Measurements from ENCODE around the gene ASIC1.
"Not testable (repeated sequence)": the region's sequence is repeated elsewhere in the genome, so short reads cannot be mapped to it uniquely, and the experiment has no call there.

Gene ASIC1

DNA sequence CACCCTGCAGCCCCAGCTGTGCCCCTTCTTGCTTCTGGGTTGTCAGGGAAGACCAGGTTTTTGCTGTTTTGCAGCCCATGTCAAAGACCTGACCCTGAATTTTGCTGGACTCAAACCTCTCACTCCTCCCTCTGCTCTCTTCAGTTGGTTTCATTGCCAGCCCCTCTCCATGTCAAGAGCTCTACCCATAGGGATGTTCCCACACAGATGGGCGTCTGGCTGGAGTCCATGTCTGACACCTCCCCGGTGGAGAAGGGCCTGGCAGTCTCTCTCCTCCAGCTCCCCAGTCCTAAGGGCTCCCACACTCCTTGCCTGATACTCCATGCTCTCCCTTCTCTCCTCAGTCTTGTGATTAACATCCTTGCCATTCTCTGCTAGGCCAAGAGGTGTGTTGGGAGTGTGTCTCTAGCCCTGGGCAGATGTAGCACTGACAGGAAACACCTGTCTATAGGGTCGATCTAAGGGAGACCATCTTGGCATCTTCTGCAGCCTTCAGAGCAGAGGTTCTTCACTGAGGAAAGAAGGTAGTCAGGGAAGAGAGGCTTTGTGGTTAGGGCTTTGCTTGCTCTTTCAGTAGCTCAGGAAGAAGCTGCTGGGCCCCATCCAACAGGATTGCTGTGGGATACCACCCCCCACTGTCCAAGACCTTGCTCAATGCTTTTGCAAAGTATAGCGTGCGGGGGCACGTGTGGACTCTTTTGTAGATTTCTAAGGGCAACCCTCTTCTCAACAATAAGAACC lies 4.7 kb downstream of the ASIC1 start:
- no peak for DNase-seq

DNA sequence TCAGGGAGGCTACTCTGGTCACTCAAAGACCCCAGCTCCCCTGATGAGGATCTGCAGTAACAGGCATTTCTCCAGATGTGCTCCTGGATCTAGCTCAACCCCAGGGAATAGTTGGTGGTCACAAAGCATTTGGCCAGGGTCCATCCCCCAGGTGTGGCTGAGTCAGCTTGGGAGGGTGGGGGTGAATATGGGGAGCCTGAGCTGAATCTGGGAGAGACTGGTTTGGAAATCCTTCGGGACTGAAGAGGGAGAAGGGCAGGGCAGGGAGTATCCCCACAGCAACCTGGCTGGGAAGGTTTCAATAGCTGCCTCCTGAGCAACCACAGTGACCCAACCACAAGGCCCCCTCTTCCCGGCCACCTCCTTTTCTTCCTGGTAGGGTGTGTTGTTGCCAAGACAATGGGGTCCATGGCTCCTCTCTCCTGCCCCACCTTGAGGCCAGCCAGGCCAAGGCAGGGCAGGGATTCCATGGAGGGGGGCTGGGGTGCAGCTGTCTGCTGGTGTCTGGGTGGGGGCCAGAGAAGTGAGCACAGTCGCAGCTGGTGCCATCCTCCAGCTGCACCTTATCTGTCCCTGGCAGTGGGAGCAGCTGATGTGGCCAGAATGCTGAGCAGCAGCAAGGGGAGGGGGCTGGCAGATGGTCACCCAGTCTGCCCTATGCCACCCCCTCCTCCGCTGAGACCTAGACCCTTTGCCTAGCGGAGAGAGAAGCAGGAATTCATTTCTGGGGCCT lies 5.5 kb downstream of the ASIC1 start:
- DNase-seq: no peak

DNA sequence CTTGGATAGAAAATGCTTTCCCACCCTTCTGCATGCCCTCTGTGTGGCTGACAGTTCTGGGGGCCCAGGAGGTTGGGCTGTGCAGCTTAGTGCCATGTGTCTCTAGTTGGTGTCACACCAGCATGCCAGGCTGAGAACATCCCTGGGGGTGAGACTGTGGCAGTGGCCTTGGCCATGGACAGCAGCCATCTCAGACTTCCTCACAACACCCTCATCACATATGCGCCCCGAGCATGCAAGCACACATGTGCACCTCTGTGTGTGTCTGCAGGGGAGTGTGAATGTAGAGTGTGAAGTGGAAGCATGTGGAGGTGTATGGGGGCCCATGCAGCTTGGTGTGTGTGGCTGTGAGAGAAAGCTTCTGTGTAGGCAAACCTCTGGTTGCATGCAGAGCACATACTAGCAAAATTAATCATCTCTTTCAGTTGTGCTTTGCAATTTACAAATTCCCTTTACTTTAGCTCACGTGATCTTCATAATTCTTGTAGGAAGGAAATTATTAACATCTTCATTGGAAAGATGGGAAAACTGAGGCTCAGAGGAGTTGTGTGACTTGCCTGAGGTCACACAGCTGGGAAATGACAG lies 8.4 kb downstream of the ASIC1 start:
- DNase-seq: no peak

DNA sequence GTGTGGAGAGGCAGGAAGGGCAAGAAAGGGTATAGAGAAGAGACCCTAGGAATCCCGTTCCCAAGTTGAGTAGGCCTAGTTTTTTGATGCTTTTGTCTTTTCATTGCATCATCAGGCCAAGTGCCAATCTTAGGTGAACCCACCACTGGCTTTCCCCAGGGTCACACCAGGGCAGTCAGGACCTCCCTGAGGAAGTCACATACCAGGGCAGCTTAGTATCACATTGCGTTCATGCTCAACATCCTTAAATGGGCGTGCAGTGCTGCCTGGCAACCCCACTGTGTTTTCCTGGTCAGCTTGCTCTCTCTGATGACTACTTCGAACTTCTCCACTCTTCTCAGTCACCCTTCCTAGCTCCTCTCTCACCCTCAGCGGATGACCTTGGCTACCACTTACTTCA lies 9.0 kb downstream of the ASIC1 start:
- DNase-seq: no peak

DNA sequence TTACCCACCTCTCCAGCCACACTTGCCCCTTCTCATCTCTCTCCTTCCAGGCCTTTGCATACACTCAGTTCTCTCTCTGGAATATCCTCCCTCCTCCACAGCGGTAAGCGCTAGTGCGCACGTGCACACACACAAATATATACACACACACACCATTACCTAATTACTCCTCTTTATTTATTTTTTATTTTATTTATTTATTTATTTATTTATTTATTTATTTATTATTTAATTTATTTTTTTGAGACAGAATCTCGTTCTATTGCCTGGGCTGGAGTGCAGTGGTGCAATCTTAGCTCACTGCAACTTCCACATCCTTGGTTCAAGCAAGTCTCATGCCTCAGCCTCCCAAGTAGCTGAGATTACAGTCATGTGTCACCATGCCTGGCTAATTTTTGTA lies 11.7 kb downstream of the ASIC1 start:
- no peak for DNase-seq

DNA sequence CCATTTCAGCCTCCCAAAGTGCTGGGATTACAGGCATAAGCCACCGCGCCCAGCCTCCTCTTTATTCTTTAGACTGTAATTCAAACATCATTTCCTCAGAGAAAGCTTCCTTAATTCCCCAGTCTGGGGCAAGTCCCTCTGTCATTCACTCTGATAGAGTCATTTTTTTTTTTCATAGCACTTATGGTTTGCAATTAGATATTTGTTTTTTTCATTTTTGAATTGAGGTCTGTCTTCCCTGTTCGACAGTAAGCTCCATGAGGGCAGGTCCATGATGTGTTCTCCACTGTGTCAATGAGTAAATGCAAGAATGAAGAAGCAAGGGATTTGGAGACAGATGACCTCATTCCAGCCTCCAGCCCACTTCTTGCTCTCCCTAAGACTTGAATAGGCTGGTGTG lies 12.1 kb downstream of the ASIC1 start:
- no peak for DNase-seq

DNA sequence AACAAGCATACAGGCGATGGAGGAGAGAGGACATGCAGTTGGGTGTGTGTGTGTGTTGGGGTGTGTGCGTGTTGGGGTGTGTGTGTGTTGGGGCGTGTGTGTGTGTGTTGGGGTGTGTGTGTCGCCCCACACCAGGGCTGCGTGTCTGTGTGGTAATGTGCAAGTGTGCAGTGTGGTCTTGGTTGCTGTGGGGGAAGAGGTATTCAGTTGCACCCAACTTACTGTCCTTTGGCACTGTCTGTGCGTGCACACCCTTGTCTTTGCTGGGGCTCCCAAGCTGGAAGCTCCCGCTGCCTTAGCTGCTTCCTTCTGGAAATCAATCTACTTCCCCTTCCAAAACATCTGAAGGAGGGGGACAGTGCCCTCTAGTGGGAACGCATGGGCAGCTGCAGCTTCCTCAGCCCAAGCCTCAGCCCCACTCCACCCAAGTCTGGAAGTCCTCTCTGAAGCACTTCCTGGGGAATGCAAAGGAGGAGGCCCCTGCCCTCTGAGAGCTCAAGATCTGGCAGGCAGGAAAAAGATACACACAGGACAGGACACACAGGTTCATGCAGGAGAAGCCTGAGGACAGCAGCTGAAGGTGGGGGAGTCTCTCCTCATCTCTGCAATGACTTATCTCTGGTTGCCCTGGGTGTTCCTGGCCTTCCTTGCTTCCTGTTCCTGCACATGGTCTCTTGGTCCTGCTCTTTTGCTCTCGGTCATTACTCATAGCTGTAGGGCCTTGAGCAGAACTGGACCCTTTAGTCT lies 13.1 kb downstream of the ASIC1 start:
- DNase-seq: peak; percentile 67

DNA sequence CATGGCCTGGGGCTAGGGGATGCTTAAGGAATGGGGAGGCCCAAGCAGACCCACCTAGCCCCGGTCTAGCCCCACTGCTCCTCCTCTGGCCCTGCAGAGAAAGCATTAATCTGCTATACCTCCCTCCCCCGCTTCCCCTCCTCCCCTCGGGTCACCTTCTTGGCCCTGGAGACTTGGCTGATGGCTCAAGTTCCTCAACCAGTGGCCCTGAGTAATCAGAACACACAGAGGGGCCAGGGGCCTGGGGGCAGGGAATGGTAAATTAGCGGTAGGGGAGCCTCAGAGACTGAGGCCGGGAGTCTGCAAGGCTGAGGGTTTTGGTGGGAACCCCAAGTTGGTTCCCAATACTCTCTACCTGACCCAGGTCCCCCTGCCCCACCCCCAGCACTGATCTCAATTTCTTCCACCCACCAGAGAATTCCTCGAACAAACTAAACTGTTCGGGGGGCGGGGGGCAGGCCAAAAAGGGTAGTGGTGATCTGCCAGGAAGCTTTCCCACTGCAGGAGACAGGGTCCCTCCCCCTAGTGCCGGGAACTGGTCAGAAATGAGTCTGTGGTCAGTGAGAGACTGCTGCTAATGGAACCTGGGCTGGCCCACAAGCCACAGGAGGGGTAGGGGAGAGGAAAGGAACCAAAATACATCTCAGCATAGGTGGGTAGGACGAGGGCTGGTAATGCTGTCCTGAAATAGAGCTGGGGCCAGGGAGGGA lies 15.0 kb downstream of the ASIC1 start:
- no peak for DNase-seq

DNA sequence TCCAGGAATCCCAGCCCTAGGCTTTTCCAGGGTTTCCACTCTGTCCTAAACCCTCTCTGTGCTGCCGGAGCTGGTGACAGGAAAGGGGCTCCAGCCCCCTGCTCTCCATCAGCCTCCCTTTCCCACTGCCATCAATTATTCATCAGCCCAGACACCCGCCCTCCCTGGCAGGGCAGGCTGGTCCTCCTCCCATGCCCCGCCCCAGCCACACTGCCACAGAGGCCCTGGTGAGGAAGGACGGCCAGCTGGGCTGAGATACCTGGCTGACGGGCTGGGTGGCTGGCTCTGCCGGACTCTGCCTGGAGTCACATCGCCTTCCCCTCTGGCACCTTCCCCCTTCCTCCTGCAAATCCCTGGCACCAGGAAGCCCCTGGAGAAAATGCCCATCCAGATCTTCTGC lies 15.8 kb downstream of the ASIC1 start:
- DNase-seq: no peak

DNA sequence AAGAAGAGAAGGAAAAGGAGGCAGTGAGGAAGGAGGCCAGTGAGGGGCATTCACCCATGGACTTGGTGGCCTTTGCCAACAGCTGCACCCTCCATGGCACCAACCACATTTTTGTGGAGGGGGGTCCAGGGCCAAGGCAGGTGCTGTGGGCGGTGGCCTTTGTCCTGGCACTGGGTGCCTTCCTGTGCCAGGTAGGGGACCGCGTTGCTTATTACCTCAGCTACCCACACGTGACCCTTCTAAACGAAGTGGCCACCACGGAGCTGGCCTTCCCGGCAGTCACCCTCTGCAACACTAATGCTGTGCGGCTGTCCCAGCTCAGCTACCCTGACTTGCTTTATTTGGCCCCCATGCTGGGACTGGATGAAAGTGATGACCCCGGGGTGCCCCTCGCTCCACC lies 16.3 kb downstream of the ASIC1 start:
- no peak for DNase-seq

DNA sequence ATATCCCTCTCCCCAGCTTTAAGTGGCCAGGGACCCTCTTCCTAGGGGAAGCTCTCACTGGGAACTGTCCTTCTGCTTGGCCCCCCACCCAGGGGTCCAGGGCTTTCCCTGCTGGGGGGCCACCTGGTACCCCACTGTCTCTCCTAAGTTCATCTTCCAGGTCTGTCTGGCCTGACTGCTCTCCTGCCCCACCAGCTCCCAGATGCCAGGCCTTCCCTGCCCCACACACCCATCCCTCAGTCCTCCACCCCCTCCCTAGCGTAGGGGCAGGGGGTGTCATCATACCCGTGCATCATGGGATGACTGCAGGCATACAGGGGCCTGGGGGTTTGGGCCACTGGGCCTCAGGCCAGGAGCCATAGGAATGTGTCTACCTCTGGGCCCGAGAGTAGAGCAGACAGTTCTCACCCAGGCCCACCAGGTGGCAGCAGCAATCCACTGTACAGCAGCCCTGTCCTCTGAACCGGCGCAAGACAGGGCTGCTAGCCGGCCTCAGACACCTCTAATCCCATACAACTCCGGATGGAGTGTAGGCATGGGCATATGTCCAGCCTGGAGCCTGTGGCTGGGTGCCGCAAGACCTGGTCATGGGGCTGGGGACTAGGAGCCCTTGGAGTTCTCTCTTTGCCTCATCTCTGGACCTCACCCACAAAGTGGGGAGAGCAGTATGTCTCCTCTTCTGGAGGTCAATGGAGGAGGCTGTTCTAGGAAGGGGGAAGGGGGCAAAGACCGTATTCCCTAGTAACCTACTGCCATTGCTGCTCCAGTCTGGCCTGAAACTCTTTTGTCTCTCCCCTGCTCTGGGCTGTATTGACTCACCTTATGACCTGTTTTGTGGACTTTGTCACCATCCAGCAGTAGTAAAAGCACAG lies 17.8 kb downstream of the ASIC1 start:
- DNase-seq: peak; percentile 83

DNA sequence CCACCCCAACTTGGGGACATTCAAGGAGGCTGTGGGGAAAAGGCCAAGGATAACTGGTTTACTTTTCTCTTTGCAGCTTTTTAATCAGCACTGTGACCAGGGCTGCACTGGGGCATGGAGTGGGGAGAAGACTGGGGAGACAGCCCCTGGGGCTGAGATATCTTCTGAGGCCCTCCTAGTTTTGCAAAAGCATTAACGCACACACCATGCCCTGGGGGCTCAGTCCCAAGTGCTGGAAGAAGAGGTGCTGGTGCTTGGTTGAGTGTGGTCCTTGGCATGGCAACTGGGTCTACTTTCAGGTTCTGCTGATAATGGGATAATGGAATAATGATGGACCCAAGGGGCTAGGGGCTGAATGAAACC lies 18.4 kb downstream of the ASIC1 start:
- no peak for DNase-seq

DNA sequence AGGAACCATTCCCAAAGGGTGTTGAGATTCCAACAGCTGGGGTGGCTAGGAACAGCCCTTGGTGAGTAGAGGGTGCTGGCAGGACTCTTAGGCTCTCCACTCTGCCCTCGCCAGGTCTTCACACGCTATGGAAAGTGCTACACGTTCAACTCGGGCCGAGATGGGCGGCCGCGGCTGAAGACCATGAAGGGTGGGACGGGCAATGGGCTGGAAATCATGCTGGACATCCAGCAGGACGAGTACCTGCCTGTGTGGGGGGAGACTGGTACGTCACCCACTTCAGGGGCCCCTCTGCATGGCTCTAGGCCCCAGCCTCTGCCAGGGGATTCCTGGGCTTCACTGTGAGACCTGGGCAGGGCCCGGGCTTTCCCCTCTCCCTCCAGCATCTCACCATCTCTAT lies 19.7 kb downstream of the ASIC1 start:
- DNase-seq: no peak

DNA sequence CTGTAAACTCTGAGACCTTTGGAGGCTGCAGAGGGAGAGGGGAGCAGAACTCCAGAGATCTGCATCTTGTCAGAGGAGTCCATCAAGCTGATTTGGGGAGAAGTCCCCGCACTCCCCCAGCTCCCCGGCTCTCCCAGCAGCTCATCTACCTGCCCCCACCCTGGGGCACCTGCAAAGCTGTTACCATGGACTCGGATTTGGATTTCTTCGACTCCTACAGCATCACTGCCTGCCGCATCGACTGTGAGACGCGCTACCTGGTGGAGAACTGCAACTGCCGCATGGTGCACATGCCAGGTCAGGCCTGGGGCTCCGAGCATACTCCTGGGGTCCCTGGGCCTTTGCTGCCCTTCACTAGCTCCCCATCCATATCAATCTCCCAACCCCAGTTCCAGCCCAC lies 20.9 kb downstream of the ASIC1 start:
- DNase-seq: no peak

DNA sequence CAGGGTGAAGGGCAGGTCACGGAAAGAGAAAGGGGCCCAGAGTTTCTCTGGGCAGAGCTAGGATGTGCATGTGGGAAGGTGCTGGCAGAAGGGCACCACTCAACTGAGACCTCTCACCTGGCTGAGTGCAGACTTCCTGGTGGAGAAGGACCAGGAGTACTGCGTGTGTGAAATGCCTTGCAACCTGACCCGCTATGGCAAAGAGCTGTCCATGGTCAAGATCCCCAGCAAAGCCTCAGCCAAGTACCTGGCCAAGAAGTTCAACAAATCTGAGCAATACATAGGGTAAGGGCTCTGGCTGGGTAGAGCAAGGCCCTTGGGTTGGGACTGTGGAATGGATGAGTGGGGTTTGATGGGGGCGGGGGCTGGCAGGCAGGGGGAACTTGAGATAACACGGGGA lies 22.4 kb downstream of the ASIC1 start:
- DNase-seq: no peak

DNA sequence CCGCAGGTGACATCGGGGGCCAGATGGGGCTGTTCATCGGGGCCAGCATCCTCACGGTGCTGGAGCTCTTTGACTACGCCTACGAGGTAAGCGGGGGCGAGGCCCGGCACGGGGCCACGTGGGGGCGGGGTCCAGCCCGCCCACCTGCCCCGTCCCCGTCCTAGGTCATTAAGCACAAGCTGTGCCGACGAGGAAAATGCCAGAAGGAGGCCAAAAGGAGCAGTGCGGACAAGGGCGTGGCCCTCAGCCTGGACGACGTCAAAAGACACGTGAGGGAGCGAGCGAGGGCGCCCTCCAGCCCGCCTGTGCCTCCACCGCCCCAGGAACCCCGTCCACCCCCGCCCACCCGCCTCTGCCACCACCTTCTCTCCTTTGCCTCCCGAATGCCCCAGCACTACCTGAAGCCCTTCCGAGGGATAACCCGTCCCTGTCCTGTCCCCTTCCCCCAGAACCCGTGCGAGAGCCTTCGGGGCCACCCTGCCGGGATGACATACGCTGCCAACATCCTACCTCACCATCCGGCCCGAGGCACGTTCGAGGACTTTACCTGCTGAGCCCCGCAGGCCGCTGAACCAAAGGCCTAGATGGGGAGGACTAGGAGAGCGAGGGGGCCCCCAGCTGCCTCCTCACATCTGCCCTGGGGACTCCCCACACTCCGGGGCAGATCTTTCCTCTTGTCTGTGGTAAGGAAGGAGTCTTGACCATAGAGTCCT lies 23.9 kb downstream of the ASIC1 start:
- no peak for DNase-seq

DNA sequence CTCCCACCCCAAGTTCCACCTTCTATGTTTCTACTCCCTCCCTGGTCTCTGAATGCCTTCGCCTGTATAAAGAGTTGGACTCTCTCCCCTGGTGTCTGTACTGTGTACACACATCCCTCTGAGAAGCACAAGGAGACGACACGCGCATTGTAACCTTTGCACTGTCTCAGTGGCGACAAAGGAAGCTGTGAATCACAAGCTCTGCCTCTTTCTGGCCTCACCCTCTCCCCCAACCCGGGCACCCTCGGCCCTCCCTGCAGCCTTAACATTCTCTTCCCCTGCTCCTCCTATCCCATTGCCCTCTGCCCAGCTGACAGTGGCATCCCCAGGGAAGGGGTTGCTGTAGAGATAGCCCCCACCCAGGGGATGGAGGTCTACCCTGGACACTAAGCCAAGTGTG lies 25.2 kb downstream of the ASIC1 start:
- no peak for DNase-seq

DNA sequence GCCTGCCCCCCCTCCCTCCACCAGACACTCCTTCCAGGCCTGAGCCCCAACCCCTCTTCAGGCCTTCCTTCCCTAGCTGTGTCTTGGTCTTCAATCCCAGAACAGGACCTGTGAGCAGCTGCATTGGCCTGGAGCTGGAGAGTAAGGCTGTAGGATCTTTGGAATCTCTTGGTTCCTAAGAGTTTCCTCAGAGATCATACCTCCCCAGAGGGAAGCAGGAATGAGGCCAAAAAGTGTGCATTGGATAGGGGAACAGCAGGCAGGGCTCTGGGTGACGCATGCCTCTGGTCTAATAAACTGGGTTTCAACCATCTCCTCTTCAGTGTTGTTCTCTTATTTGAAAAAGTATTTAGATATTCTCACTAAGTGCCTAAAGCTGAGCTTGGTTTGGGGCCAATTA lies 25.9 kb downstream of the ASIC1 start:
- DNase-seq: no peak

DNA sequence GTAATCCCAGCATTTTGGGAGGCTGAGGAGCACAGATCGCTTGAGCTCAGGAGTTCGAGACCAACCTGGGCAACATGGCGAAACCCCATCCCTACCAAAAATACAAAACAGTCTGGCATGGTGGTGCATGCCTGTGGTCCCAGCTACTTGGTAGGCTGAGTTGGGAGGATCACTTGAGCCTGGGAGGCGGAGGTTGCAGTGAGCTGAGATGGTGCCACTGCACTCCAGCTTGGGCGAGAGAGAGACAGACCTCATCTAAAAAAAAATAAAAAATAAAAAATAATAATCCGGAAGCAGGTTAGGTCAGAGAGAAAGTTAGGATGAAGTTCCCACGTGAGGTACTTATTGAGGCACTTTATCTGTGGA lies 27.0 kb downstream of the ASIC1 start:
- DNase-seq: not testable (repeated sequence)

DNA sequence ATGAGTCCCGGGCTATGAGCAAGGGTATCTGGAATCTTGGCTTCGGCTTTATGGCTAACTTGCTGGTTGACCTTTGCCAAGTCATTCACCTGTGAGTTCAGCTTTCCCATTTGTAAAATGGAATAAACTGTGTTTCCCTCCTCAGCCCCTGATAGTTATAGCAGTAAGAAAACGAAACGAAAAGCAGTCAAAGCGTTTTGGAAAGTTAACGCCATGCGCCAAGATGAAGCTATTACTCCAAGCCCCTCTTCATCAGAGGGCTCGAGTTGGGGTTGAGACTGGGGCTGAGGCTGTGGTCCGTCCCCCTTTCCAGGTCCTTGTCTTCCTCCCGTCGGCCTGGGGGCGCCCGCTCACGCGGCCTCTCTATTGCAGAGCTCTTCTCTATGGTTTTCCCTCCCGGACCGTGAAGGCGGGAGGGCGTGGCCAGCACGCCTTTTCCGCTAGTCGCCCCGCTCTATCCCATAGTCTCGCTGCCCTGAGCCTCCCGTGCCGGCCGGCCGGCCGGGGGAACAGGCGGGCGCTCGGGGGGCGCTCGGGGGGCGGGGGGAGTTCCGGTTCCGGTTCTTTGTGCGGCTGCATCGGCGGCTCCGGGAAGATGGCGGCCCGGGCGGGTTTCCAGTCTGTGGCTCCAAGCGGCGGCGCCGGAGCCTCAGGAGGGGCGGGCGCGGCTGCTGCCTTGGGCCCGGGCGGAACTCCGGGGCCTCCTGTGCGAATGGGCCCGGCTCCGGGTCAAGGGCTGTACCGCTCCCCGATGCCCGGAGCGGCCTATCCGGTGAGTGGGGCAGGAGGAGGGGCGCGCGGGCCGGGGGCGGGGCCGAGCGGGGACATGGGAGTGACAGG lies 27.6 kb downstream of the ASIC1 start, which contains the start of gene SMARCD1:
Gene SMARCD1 (plus strand): TSS at position 568 of the 840 bp plus-strand sequence. CDS start 28 bp downstream, at position 596.
- peak; percentile 88 for DNase-seq

All from activated naive CD4-positive, alpha-beta T cell treated with Interleukin-2 at 50 U/mL for 16 hours (primary cell).